HEK293T (cell line): ENCODE measurements around the gene UBE2E2.

Source experiments
- ARNT ChIP-seq: fragments of 450-650 bp; IDR thresholded peaks from 2 replicates; pipeline ENCODE4 v1.6.1; 2017; ENCODE audit warnings: mild to moderate bottlenecking
- BHLHE40 ChIP-seq: fragments of 450-650 bp; IDR thresholded peaks from 2 replicates; pipeline ENCODE4 v1.6.1; 2016; ENCODE audit warnings: mild to moderate bottlenecking, moderate library complexity, borderline replicate concordance
- ELF4 ChIP-seq: fragments of 450-650 bp; IDR thresholded peaks from 2 replicates; pipeline ENCODE4 v1.6.1; 2017; ENCODE audit warnings: antibody characterized with exemption
- FOXA1 ChIP-seq: fragments of 450-650 bp; IDR thresholded peaks from 2 replicates; pipeline ENCODE4 v1.6.1; 2016; ENCODE audit warnings: mild to moderate bottlenecking
- FOXK2 ChIP-seq: fragments of 450-650 bp; IDR thresholded peaks from 2 replicates; pipeline ENCODE4 v1.6.1; 2016; ENCODE audit warnings: mild to moderate bottlenecking
- FOXM1 ChIP-seq: fragments of 450-650 bp; IDR thresholded peaks from 2 replicates; pipeline ENCODE4 v1.6.1; 2017; ENCODE audit warnings: mild to moderate bottlenecking, borderline replicate concordance
- LEF1 ChIP-seq: fragments of 450-650 bp; IDR thresholded peaks from 2 replicates; pipeline ENCODE4 v1.6.1; 2017; ENCODE audit warnings: mild to moderate bottlenecking, borderline replicate concordance
- SUZ12 ChIP-seq: fragments of 450-650 bp; IDR thresholded peaks from 2 replicates; pipeline ENCODE4 v1.6.1; 2016; ENCODE audit warnings: mild to moderate bottlenecking
- TARDBP ChIP-seq: fragments of 450-650 bp; IDR thresholded peaks from 2 replicates; pipeline ENCODE4 v1.6.1; 2016
- ZNF384 ChIP-seq: fragments of 450-650 bp; IDR thresholded peaks from 2 replicates; pipeline ENCODE4 v1.6.1; 2016

DNA sequence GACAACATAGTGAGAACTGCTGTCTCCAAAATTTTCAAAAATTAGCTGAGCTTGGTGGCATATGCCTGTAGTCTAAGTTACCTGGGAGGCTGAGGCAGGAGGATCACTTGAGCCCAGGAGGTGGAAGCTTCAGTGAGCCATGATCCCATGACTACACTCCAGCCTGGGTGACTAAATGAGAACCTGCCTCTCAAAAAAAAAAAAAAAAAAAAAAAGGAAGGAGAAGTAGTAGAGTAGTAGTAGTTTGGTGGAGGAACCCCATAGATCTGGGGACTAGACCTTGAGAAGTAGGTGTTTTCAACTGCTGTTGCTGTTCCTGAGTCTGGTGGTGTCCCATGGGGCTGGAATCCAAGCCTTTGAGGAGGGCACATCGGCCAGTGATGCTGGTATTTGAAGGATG is 38.4 kb upstream of the UBE2E2 start:
- no peak for TF ChIP-seq FOXK2
- no peak for TF ChIP-seq TARDBP
- no peak for TF ChIP-seq ZNF384
- no peak for TF ChIP-seq BHLHE40
- TF ChIP-seq FOXA1 = no peak
- TF ChIP-seq SUZ12 = no peak
- TF ChIP-seq ARNT = no peak
- TF ChIP-seq FOXM1 = no peak
- TF ChIP-seq ELF4 = no peak
- TF ChIP-seq LEF1 = no peak
